Bladder microvascular endothelial cell (primary cell): ENCODE measurements around the gene RPL10L. TPM values are rescaled to one million over a fixed set of nuclear protein-coding genes. Genes with fewer than 3 reads are reported as not detected.

Source experiments
- total RNA-seq: library from RNA; depleted of rRNA; stranded (reverse); fragments of >200 nt; gene quantifications from 2 replicates; pipeline ENCODE4 v1.2.3, GENCODE V29; 2014

The RPL10L gene
- not detected in 2 replicates for total RNA-seq

DNA sequence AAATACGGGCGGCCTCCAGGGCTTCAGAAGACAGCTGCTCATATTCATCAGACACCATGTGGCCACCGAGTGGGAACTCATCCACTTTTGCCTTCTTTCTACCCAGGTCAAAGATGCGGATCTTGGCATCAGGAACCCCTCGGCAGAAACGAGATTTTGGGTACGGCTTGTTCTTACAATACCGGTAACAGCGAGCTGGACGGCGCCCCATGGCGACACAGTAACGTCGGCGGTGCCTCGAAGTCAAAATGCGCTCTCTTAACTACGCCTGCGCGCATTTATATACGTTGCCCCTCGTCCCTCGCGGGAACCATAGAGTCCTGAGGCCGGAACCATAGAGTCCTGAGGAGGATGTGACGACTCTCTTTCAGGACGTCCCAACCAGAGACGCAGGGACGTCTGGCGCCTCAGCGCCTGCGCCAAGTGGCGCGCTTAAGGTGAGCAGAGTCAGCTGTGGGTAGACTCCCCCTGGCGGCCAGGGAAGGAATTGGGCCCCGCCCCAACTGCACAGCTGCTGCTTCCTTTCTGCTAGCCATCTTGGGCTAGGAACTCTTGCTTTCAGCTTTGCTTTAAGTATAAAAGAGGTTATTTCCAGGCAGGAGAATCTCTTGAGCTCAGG is at the start of gene RPL10L:
Gene RPL10L (minus strand): TSS at position 256 of the 619 bp plus-strand sequence. CDS start 45 bp downstream, at position 211.

